Endodermal cell (in vitro differentiated cells): ENCODE data around the gene SPAG16. TPM values are rescaled to one million over a fixed set of nuclear protein-coding genes. Genes with fewer than 3 reads are reported as not detected.
A peak's percentile ranks its signal among the peaks of the same experiment; 100 is the strongest.

Source experiments
- DNase-seq: peaks from one replicate; pipeline ENCODE4 v3.0.0-alpha.2; 2017
- H3K27ac ChIP-seq: 2 replicates; pipeline ENCODE4 v1.5.1; 2013; ENCODE audit warnings: mild to moderate bottlenecking, low read depth, low read length, moderate library complexity
- H3K27me3 ChIP-seq: 2 replicates; pipeline ENCODE4 v1.6.1; 2013; ENCODE audit warnings: mild to moderate bottlenecking, low read length, moderate library complexity; ENCODE audit not compliant: insufficient read depth, control insufficient read depth, poor library complexity, severe bottlenecking
- H3K36me3 ChIP-seq: 2 replicates; pipeline ENCODE4 v1.7.0; 2013; ENCODE audit warnings: mild to moderate bottlenecking, low read length, moderate library complexity; ENCODE audit not compliant: control insufficient read depth, insufficient read depth
- H3K4me1 ChIP-seq: one replicate; pipeline ENCODE4 v1.7.0; 2013; ENCODE audit warnings: low read length; ENCODE audit not compliant: control insufficient read depth, insufficient read depth
- H3K4me3 ChIP-seq: 2 replicates; pipeline ENCODE4 v1.5.1; 2013; ENCODE audit warnings: mild to moderate bottlenecking, low read length, moderate library complexity
- H3K9ac ChIP-seq: 2 replicates; pipeline ENCODE4 v1.6.1; 2013; ENCODE audit warnings: mild to moderate bottlenecking, low read length, moderate library complexity; ENCODE audit not compliant: poor library complexity, severe bottlenecking; ENCODE audit errors: extremely low read depth
- H3K9me3 ChIP-seq: 2 replicates; pipeline ENCODE4 v1.6.1; 2013; ENCODE audit warnings: mild to moderate bottlenecking, low read length, moderate library complexity; ENCODE audit not compliant: control insufficient read depth
- H3K27ac Mint-ChIP-seq: 2 replicates; pipeline ENCODE4 v1.8.0; 2020; ENCODE audit warnings: mixed read lengths
- H3K27me3 Mint-ChIP-seq: 2 replicates; pipeline ENCODE4 v1.8.0; 2021; ENCODE audit warnings: mild to moderate bottlenecking, mixed read lengths; ENCODE audit not compliant: insufficient read depth
- H3K36me3 Mint-ChIP-seq: 2 replicates; pipeline ENCODE4 v1.8.0; 2020; ENCODE audit warnings: low read depth, mixed read lengths
- H3K4me1 Mint-ChIP-seq: 2 replicates; pipeline ENCODE4 v1.8.0; 2020; ENCODE audit warnings: mixed read lengths
- H3K4me3 Mint-ChIP-seq: 2 replicates; pipeline ENCODE4 v1.8.0; 2020; ENCODE audit warnings: mild to moderate bottlenecking, moderate library complexity, mixed read lengths
- H3K9me3 Mint-ChIP-seq: 2 replicates; pipeline ENCODE4 v1.8.0; 2020; ENCODE audit warnings: mild to moderate bottlenecking, mixed read lengths
- CTCF ChIP-seq: fragments of 200-600 bp; sonication (generic); conservative IDR thresholded peaks from 2 replicates; pipeline ENCODE4 v1.5.0; 2021; ENCODE audit warnings: antibody characterized with exemption, mild to moderate bottlenecking
- WGBS, 2 experiments: methylation state at CpG; one replicate each; pipeline versions ENCODE4 v1.1.5 to v1.1.7; 2013; ENCODE audit warnings: missing lambda C conversion rate in 2 of 2, mixed read lengths in 1 of 2; ENCODE audit not compliant: insufficient coverage in 1 of 2, insufficient read length in 1 of 2; 5-methylcytosine and 5-hydroxymethylcytosine counted together
- total RNA-seq, 2 donors: library from RNA; stranded (reverse); fragmentation: NEBNext Ultra II Directional in 1 of 2; extraction: Animal tissue kit (Norgen Biotek cat#: 25700) in 1 of 2; gene quantifications; 2 replicates in 1 of 2; 3 replicates in 1 of 2; pipeline ENCODE4 v1.2.1, GENCODE V29; 2021

The SPAG16 gene
- total RNA-seq, 2 donors from 2014 or later = 27.8 to 38.2 TPM

- no peak overlapping the region for H3K27ac ChIP-seq
- H3K27me3 ChIP-seq = no peaks in the 10 kb centered on the region
- H3K4me3 ChIP-seq = no peak overlapping the region
- Mint-ChIP-seq H3K9me3 (no peaks in the 10 kb centered on the region), H3K27me3 (no peaks in the 10 kb centered on the region), H3K4me3 (no peak overlapping the region), H3K4me1 (peaks cover 5% of the 10 kb centered on the region), H3K27ac (no peak overlapping the region), H3K36me3 (no peaks in the 10 kb centered on the region)
- H3K9me3 ChIP-seq = no peaks in the 10 kb centered on the region
- H3K9ac ChIP-seq = no peak overlapping the region
- DNase-seq = no peak
- H3K36me3 ChIP-seq = no peaks in the 10 kb centered on the region
- no peaks in the 10 kb centered on the region for H3K4me1 ChIP-seq
- no peak for TF ChIP-seq CTCF
- 82 to 96% methylated on average over 2 to 4 of the region's 4 CpGs for WGBS, 2 experiments
These were observed 816.2 kb downstream of the SPAG16 start for GRCh38 chr2:214100488-214100887.

- WGBS, 2 experiments = 63 to 67% methylated on average over 3 to 5 of the region's 5 CpGs
- Mint-ChIP-seq H3K27me3 (peaks cover 4% of the 10 kb centered on the region), H3K36me3 (no peaks in the 10 kb centered on the region), H3K4me3 (no peak overlapping the region), H3K27ac (no peak overlapping the region), H3K4me1 (peaks cover 5% of the 10 kb centered on the region), H3K9me3 (no peaks in the 10 kb centered on the region)
- no peak overlapping the region for H3K27ac ChIP-seq
- no peak for TF ChIP-seq CTCF
- no peak overlapping the region for H3K9ac ChIP-seq
- no peaks in the 10 kb centered on the region for H3K9me3 ChIP-seq
- H3K27me3 ChIP-seq = no peaks in the 10 kb centered on the region
- no peak overlapping the region for H3K4me3 ChIP-seq
- H3K4me1 ChIP-seq = no peaks in the 10 kb centered on the region
- no peaks in the 10 kb centered on the region for H3K36me3 ChIP-seq
- DNase-seq = no peak
These were observed 819.2 kb downstream of the SPAG16 start for GRCh38 chr2:214103276-214104001.

GRCh38 chr2:214104219-214104618, 820.0 kb downstream of the SPAG16 start:
- Mint-ChIP-seq H3K27ac (no peak overlapping the region), H3K9me3 (peaks cover 3% of the 10 kb centered on the region)
- H3K4me1 ChIP-seq = no peaks in the 10 kb centered on the region

More at GRCh38 chr2:214104219-214104618, 820.0 kb downstream of the SPAG16 start:
- peak; percentile 32 for TF ChIP-seq CTCF
- H3K27me3 ChIP-seq = no peaks in the 10 kb centered on the region
- H3K36me3 Mint-ChIP-seq = no peaks in the 10 kb centered on the region
- no peak overlapping the region for H3K4me3 ChIP-seq
- no peak for DNase-seq
- WGBS, 2 experiments = 88 to 100% methylated on average over 1 to 3 of the region's 3 CpGs
- no peaks in the 10 kb centered on the region for H3K9me3 ChIP-seq
- H3K36me3 ChIP-seq = no peaks in the 10 kb centered on the region
- no peak overlapping the region for H3K4me3 Mint-ChIP-seq
- H3K27me3 Mint-ChIP-seq = peaks cover 4% of the 10 kb centered on the region
- H3K27ac ChIP-seq = no peak overlapping the region
- no peak overlapping the region for H3K9ac ChIP-seq
- H3K4me1 Mint-ChIP-seq = peaks cover 5% of the 10 kb centered on the region
